Stimulated activated CD4-positive, alpha-beta T cell treated with anti-CD3 and anti-CD28 coated beads, Interleukin-2, amount 100 ng/mL, for 48 hours (primary cell): Measurements from ENCODE around the gene AHRR.
"Not testable (repeated sequence)": the region's sequence is repeated elsewhere in the genome, so short reads cannot be mapped to it uniquely, and the experiment has no call there.

Experiments used
- DNase-seq, 2 donors: peaks; one replicate each; pipeline ENCODE4 v3.0.0-alpha.2; 2020

Gene AHRR

GRCh38 chr5:368183-369084 lies 46.9 kb downstream of the AHRR start:
- DNase-seq: no peak

- no peak for DNase-seq
These were observed 47.8 kb downstream of the AHRR start for GRCh38 chr5:369151-369868.

- not testable (repeated sequence) for DNase-seq
These were observed 48.3 kb downstream of the AHRR start for GRCh38 chr5:369869-370236.

GRCh38 chr5:370311-370958 lies 48.9 kb downstream of the AHRR start:
- no peak for DNase-seq

- DNase-seq: no peak
These were observed 49.7 kb downstream of the AHRR start for GRCh38 chr5:370959-371810.

GRCh38 chr5:371811-372555 lies 50.5 kb downstream of the AHRR start:
- no peak for DNase-seq

GRCh38 chr5:372556-372995 lies 51.1 kb downstream of the AHRR start:
- no peak for DNase-seq

GRCh38 chr5:372996-373709 lies 51.6 kb downstream of the AHRR start:
- no peak for DNase-seq

GRCh38 chr5:373710-374602 lies 52.4 kb downstream of the AHRR start:
- peak; percentile 72 to 74 for DNase-seq

- DNase-seq: no peak
These were observed 53.3 kb downstream of the AHRR start for GRCh38 chr5:374631-375335.

- no peak for DNase-seq
These were observed 53.9 kb downstream of the AHRR start for GRCh38 chr5:375336-375920.

- no peak for DNase-seq
These were observed 54.6 kb downstream of the AHRR start for GRCh38 chr5:375921-376798.

- DNase-seq: no peak
These were observed 55.3 kb downstream of the AHRR start for GRCh38 chr5:376799-377325.

GRCh38 chr5:377326-377981 lies 55.9 kb downstream of the AHRR start:
- DNase-seq: no peak

GRCh38 chr5:378301-378891 lies 56.9 kb downstream of the AHRR start:
- no peak for DNase-seq

- DNase-seq: no peak
These were observed 57.6 kb downstream of the AHRR start for GRCh38 chr5:378976-379742.
